Stimulated activated CD4-positive, alpha-beta T cell treated with anti-CD3 and anti-CD28 coated beads, Interleukin-4, amount 100 ng/mL, for 24 hours (primary cell): ENCODE results near the gene SMAD1.

Experiments
- DNase-seq: peaks from one replicate; pipeline ENCODE4 v3.0.0-alpha.2; 2020

SMAD1 gene

GRCh38 chr4:145481164-145481941, at the start of gene SMAD1:
Gene SMAD1 (plus strand): TSS chr4:145481853. CDS start chr4:145514614, 32,761 bp downstream.
- DNase-seq = peak; percentile 43

GRCh38 chr4:145433684-145434083, 48.0 kb upstream of the SMAD1 start:
- no peak for DNase-seq

DNA sequence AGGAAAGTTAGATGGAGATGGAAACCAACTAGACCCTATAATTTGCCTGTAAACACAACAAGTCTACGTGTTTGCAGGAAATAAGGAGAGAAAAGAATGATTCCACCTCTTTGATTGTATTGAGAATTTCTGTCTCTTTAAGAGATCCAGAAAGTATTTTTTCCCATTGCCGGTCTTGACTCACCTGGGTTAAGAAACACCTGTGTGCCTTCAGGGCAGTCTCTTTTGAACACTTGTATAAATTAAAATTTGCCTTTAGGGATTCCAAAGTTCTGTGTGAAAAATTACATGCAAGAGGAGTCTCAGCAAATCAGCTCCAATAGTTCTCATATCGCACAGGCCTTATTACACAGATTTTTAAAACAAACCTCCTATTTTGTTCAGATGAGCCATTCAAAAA, 46.0 kb upstream of the SMAD1 start:
- DNase-seq = no peak

DNA sequence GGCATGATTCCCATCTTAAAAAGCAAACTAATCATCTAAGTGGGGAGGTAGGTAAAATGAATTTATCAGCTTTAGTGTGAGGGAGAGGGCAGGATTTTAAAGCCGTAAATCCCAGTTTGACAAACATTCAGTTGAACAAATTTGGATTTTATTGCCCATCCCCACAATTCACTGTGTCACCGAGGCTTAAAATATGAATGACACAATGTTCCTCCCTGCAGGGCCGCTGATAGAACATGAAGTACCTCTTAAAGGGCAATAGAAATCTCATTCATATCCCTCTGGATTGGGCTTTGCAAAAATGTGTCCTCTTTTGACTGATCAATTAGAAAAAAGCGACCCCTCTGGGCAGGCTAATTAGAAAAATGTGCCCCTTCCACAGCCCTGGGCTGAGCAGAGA, 45.5 kb upstream of the SMAD1 start:
- DNase-seq = no peak

DNA sequence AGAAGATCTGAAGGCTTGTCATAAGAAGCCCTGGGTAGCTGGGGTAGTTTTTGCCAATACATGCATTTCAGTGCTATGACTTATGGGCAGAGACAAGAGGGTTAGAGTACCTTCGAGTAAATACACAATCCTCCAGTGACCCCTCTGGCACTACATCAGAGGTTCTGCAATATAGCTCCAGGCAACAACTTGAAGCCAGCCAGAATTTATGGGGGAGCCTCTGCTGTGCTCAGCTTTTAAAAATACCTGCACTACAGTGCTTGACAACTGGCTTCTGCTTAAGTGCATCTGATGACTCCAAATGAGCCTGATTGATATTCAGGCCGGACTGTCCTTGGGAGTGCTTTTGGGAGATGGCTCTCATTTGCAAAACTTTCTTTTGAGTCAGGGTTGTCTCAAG, 44.9 kb upstream of the SMAD1 start:
- no peak for DNase-seq

- DNase-seq = no peak
Observed at GRCh38 chr4:145437466-145437865, 44.2 kb upstream of the SMAD1 start.

GRCh38 chr4:145438298-145438697, 43.4 kb upstream of the SMAD1 start:
- no peak for DNase-seq

- DNase-seq = no peak
Observed at GRCh38 chr4:145440292-145441007, 41.2 kb upstream of the SMAD1 start.

- no peak for DNase-seq
Observed at GRCh38 chr4:145446184-145446583, 35.5 kb upstream of the SMAD1 start.

- DNase-seq = no peak
Observed at GRCh38 chr4:145451895-145452294, 29.8 kb upstream of the SMAD1 start.

DNA sequence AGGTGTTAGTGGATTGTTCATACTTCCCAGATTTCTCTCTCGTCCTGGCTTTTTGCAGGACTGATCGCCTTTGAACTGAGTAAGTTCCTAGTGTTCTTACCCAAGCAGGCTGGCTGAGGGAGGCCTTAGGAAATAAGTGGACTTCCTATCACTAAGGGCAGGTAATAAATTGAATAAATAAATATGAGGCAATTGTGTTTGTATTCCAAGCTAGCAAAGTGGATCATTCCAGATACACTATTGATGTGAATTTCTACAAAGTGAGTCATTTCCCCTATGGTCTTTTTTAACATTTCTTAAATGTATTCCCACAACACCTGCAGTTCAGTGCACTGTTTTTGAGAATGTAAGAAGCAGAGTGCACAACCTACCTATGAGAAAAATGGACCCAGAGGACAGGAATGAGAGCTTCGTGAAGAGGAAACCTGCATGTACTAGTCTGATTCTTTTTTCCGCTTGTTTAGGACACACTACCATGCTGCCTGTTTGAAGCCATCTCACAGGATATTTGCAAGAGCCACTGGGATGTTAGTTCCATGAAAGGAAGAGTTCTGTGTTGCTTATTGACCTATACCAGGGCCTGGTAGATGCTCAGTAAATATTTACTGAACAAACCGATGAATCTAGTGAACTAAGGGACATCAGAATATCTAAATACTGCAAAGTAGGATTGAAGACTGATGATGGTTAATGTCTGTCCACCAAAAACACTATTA, 29.0 kb upstream of the SMAD1 start:
- no peak for DNase-seq

- DNase-seq = no peak
Observed at GRCh38 chr4:145453163-145453520, 28.5 kb upstream of the SMAD1 start.

DNA sequence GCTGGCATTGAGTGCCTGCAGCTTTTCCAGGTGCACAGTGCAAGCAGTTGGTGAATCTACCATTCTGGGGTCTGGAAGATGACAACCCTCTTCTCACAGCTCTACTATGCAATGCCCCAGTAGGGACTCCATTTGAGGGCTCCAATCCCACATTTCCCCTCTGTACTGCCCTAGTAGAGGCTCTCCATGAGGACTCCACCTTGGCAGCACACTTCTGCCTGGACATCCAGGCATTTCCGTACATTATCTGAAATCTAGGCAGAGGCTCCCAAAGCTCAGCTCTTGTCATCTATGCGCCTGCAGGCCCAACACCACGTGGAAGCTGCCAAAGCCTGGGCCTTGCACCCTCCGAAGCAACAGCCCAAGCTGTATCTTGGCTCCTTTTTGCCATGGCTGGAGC, 8.4 kb upstream of the SMAD1 start:
- DNase-seq = no peak

- no peak for DNase-seq
Observed at GRCh38 chr4:145480257-145480656, 1.4 kb upstream of the SMAD1 start.

DNA sequence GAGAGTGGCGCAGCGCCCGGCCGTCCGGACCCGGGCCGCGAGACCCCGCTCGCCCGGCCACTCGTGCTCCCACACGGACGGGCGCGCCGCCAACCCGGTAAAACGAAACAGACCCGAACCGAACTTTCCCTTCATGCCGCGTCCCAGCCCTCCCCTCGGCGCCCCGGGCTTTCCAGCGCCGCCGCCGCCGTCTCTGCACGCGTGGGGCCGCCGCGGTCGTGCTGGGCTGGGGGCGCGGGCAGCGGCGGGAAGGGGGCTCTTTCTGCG, 222 bp downstream of the SMAD1 start:
- no peak for DNase-seq

GRCh38 chr4:145482209-145483037, 770 bp downstream of the SMAD1 start:
- DNase-seq = peak; percentile 82

DNA sequence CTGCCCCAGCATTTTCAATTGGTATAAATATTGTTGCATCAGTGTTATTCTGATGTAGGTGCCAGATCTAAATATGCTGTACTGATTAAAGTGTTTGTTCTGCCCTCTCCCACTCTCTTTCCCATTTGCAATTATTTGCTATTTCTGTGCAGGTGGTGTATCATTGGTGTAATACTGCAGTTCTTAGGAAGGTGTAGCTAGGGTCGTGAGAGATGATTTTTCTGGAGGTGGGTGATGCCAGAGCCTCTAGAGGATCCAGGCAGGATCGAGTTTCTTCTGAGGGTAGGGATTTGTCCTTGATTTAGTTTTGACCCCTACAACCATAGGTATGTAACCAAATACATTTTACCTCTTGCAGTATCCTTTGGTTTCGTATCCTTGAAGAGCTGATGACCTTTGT, 1.9 kb downstream of the SMAD1 start:
- no peak for DNase-seq

- no peak for DNase-seq
Observed at GRCh38 chr4:145484225-145484846, 2.7 kb downstream of the SMAD1 start.

DNA sequence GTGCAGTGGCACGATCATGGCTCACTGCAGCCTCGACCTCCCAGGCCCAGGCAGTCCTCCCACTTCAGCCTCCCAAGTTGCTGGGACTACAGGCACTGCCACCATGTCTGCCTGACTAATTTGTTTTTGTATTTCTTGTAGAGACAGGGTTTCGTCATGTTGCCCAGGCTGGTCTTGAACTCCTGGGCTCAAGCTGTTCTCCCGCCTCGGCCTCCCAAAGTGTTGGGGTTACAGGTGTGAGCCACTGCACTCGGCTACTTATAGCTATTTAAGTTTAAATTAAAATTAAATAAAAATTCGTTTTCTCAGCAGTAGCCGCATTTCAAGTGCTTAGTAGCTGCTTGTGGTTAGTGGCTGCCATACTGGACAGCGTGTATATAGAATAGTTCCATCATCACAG, 3.5 kb downstream of the SMAD1 start:
- no peak for DNase-seq

DNA sequence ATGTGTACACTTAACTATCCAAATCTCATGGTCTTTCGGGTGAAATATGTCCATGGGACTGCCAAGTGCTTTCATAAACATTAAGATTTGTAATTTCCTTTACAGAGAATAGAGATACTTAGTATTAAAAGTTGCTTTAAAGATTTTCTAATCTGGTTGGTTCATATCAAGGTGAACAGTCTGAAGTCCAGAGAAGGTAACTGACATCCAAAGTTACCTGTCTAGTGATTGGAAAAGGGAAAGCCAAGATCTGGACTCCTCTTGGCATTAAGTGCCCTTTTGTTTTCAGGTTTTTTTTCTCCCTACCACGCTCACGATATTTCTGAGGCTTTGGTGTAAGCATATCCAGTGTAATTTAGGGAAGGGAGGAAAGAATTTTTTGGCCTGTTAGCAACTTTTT, 5.0 kb downstream of the SMAD1 start:
- no peak for DNase-seq

DNA sequence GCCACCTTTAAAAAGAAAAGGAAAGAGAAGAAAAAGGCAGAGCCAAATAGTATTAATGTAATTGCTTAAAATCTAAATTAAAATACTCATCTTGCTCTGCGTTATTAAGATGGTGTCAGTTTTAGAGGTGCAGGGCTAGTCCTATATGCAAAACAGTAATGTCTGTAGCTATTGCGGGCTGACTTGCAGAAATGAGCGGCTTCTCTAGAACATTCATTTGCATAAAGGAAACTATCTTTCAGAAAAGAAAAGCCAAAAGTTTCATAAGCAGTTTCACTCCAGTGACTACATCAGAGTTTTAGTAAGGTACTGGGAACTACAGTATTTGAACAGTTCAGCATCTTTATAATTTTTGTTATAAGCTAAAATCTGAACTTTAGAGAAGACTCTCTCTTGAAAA, 6.0 kb downstream of the SMAD1 start:
- peak; percentile 40 for DNase-seq

GRCh38 chr4:145488310-145488709, 6.7 kb downstream of the SMAD1 start:
- DNase-seq = no peak

GRCh38 chr4:145489556-145489955, 7.9 kb downstream of the SMAD1 start:
- DNase-seq = no peak
